Progenitor cell of endocrine pancreas (in vitro differentiated cells): ENCODE results near the gene SVEP1. TPM values are rescaled to one million over a fixed set of nuclear protein-coding genes. Genes with fewer than 3 reads are reported as not detected.

ENCODE experiments used
- DNase-seq: peaks from one replicate; pipeline ENCODE4 v3.0.0; 2021; ENCODE audit warnings: low spot score; ENCODE audit not compliant: unreplicated experiment
- H3K27ac Mint-ChIP-seq: 2 replicates; pipeline ENCODE4 v1.8.0; 2021; ENCODE audit warnings: mild to moderate bottlenecking, moderate library complexity, mixed read lengths
- H3K27me3 Mint-ChIP-seq: 2 replicates; pipeline ENCODE4 v1.8.0; 2021; ENCODE audit warnings: mixed read lengths
- H3K36me3 Mint-ChIP-seq: 2 replicates; pipeline ENCODE4 v1.8.0; 2022; ENCODE audit warnings: mixed read lengths; ENCODE audit not compliant: insufficient read depth
- H3K4me1 Mint-ChIP-seq: 2 replicates; pipeline ENCODE4 v1.8.0; 2021; ENCODE audit warnings: low read depth, mixed read lengths
- H3K4me3 Mint-ChIP-seq: 2 replicates; pipeline ENCODE4 v1.8.0; 2021; ENCODE audit warnings: low read depth, mild to moderate bottlenecking, moderate library complexity, mixed read lengths
- H3K9me3 Mint-ChIP-seq: 2 replicates; pipeline ENCODE4 v1.8.0; 2021; ENCODE audit warnings: low read depth, mixed read lengths
- total RNA-seq: library from RNA; stranded (reverse); gene quantifications from 2 replicates; pipeline ENCODE4 v1.2.1, GENCODE V29; 2021
- TF ChIP-seq, protein P1 (sequence below): fragments of 200-600 bp; sonication (generic); IDR thresholded peaks from one replicate; pipeline ENCODE4 v1.5.0; 2021; ENCODE audit warnings: antibody characterized with exemption, mild to moderate bottlenecking; ENCODE audit not compliant: unreplicated experiment

The SVEP1 gene
- total RNA-seq, 1 donor from 2014 or later, result 0.26 TPM

DNA sequence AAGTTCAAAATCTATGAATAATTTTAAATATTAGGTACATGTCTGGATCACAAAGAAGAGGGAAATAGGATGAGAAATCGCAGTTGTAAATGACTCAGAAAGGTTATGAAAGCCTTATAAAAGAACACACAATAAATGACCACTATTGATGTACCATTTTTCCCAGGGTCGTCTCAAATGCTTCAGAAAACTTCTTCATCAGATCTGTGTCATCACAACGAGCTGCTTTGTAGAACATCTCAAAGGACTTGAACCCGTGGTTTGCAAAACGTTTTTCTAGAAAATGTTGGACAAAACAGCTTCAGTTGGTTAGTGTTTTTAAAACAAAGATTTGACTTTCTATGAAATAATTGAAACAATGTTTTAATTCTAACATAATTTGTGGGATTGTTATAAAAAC is 100.1 kb downstream of the SVEP1 start:
- H3K9me3 Mint-ChIP-seq, result no peaks in the 10 kb centered on the region
- no peak overlapping the region for H3K4me3 Mint-ChIP-seq
- TF ChIP-seq, protein P1, sequence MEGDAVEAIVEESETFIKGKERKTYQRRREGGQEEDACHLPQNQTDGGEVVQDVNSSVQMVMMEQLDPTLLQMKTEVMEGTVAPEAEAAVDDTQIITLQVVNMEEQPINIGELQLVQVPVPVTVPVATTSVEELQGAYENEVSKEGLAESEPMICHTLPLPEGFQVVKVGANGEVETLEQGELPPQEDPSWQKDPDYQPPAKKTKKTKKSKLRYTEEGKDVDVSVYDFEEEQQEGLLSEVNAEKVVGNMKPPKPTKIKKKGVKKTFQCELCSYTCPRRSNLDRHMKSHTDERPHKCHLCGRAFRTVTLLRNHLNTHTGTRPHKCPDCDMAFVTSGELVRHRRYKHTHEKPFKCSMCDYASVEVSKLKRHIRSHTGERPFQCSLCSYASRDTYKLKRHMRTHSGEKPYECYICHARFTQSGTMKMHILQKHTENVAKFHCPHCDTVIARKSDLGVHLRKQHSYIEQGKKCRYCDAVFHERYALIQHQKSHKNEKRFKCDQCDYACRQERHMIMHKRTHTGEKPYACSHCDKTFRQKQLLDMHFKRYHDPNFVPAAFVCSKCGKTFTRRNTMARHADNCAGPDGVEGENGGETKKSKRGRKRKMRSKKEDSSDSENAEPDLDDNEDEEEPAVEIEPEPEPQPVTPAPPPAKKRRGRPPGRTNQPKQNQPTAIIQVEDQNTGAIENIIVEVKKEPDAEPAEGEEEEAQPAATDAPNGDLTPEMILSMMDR, result no peak
- H3K36me3 Mint-ChIP-seq, result no peaks in the 10 kb centered on the region
- no peak overlapping the region for H3K27ac Mint-ChIP-seq
- no peak for DNase-seq
- H3K27me3 Mint-ChIP-seq, result no peaks in the 10 kb centered on the region
- H3K4me1 Mint-ChIP-seq, result no peaks in the 10 kb centered on the region

GRCh38 chr9:110476251-110476650 is 103.3 kb downstream of the SVEP1 start:
- no peak for DNase-seq
- Mint-ChIP-seq H3K36me3 (no peaks in the 10 kb centered on the region), H3K27me3 (no peaks in the 10 kb centered on the region), H3K4me3 (no peak overlapping the region), H3K9me3 (no peaks in the 10 kb centered on the region), H3K4me1 (no peaks in the 10 kb centered on the region), H3K27ac (no peak overlapping the region)
- TF ChIP-seq, protein P1, result no peak

- Mint-ChIP-seq H3K4me1 (peaks cover 5% of the 10 kb centered on the region), H3K27me3 (no peaks in the 10 kb centered on the region)
These were observed 107.4 kb downstream of the SVEP1 start for GRCh38 chr9:110472111-110472510.

GRCh38 chr9:110468950-110469349 is 110.6 kb downstream of the SVEP1 start:
- H3K27me3 Mint-ChIP-seq, result no peaks in the 10 kb centered on the region
- peaks cover 5% of the 10 kb centered on the region for H3K4me1 Mint-ChIP-seq
- no peak for DNase-seq
- H3K9me3 Mint-ChIP-seq, result no peaks in the 10 kb centered on the region
- H3K27ac Mint-ChIP-seq, result no peak overlapping the region
- H3K4me3 Mint-ChIP-seq, result no peak overlapping the region
- H3K36me3 Mint-ChIP-seq, result no peaks in the 10 kb centered on the region
- TF ChIP-seq, protein P1, result no peak

More at GRCh38 chr9:110472111-110472510, 107.4 kb downstream of the SVEP1 start:
- Mint-ChIP-seq H3K4me3 (no peak overlapping the region), H3K36me3 (no peaks in the 10 kb centered on the region), H3K9me3 (no peaks in the 10 kb centered on the region), H3K27ac (no peak overlapping the region)
- no peak for DNase-seq
- TF ChIP-seq, protein P1, result no peak

DNA sequence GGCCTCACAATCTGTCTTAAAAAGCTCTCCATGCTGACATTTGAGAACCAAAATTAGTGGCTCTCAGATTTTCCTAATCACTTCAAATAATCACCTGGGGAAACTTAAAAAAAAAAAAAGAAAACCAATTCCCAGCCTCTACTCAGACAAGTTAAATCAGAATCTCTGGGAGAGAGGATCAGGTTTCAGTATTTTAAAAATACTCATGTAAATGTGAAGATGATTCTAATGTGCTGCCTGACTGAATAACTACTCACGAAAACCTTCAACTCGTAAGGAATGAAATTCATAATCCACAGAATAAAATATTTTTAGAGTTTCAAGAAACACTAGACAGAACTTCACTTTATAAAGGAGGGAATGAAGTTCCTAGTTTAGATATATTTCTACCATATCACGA is 114.4 kb downstream of the SVEP1 start:
- Mint-ChIP-seq H3K27ac (no peak overlapping the region), H3K9me3 (no peaks in the 10 kb centered on the region), H3K4me1 (peaks cover 5% of the 10 kb centered on the region), H3K4me3 (no peak overlapping the region), H3K36me3 (no peaks in the 10 kb centered on the region), H3K27me3 (no peaks in the 10 kb centered on the region)
- no peak for DNase-seq
- TF ChIP-seq, protein P1, result no peak
